Stimulated activated CD4-positive, alpha-beta T cell treated with anti-CD3 and anti-CD28 coated beads, TNF-alpha, amount 100 ng/mL, for 24 hours (primary cell): ENCODE data around the gene XYLT1.

Source experiments
- DNase-seq, 3 experiments: peaks; one replicate each; pipeline ENCODE4 v3.0.0-alpha.2; 2020; ENCODE audit warnings: low read depth in 3 of 3

XYLT1 gene

DNA sequence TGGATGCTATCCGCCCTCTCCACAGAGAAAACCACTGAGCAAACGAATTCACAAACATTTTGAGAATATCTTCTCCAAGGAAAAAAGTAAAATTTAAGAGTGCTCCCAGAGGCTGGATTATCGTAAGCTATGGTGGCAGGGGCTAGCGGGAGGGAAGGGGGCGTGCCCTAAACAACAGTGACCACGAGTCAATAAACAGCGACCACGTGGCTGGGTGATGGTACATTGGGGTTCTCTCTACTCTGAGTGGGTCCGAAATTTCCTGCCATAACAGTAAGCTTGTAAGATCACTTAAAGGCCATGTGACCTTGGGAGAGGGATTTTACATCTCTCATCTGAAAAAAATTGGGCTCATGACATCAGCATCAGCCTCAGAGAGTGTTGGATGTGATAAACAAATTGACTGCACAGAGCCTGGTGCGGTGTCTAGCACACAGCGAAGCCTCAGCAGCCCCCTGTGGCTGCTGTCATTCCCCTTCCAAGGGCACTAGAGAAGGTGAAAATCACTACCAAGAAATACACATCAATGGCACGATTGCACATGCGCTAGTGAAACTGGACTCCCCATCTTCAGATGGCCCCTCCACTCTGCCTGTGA lies 213.2 kb downstream of the XYLT1 start:
- no peak for DNase-seq

DNA sequence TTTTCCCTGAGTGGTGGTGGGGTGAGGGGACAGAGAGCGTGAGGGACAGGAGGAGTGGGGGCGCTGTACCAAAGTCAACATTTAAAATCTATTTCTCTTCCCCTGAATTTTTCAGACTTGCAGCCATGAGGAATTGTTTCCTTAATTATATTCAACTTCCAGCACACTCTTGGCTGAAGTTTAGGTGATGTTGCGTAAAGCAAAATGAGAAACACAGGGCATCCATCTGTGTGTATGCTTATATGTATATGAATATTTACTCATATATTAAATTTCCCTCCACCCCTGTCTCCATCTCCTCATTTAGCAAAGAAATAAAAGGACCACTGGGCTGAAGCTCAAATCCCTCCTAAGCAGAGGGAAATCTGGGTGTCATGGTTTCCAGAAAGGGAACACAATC lies 218.1 kb downstream of the XYLT1 start:
- no peak for DNase-seq

GRCh38 chr16:17252064-17252463 lies 218.7 kb downstream of the XYLT1 start:
- no peak for DNase-seq

DNA sequence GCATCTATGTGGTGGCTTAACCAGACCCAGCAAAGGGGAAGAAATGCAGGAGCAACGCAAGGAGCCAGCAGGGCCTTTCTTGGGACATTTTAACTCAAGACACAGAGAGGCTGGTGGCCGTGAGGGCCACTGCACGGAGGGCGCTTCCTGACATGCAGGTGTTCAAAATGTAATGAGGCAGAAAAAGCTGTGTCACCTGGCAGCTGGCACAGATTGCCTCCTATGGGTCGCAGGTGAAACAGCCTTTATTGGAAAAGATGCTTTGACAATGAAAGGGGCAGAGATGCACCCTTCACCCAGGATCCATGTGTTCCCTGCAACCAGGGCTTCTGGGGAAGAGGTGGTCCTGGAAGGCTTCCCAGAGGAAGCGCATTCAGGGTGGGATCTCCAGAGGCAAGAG lies 219.3 kb downstream of the XYLT1 start:
- no peak for DNase-seq

- no peak for DNase-seq
Observed at GRCh38 chr16:17246974-17247732, 223.6 kb downstream of the XYLT1 start.

- DNase-seq: no peak
Observed at GRCh38 chr16:17246268-17246885, 224.4 kb downstream of the XYLT1 start.

DNA sequence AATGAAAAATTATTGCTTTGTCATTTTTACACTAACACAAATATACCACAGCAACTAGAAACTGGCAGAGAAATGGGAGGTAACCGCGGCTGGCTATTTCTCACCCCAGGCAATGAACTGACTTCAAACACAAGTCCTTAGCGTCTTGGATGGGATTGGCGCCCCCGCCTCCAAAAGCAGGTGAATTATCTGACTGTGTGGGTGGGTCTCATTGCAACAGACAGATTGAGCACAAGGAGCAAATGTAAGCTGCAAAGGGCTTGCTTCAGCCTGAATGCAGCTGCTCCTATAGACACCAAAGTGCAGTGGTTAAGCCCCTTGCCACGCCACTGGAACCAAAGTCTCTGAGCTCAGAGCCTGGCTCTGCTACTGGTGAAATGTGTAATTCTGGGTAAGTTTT lies 225.0 kb downstream of the XYLT1 start:
- no peak for DNase-seq

DNA sequence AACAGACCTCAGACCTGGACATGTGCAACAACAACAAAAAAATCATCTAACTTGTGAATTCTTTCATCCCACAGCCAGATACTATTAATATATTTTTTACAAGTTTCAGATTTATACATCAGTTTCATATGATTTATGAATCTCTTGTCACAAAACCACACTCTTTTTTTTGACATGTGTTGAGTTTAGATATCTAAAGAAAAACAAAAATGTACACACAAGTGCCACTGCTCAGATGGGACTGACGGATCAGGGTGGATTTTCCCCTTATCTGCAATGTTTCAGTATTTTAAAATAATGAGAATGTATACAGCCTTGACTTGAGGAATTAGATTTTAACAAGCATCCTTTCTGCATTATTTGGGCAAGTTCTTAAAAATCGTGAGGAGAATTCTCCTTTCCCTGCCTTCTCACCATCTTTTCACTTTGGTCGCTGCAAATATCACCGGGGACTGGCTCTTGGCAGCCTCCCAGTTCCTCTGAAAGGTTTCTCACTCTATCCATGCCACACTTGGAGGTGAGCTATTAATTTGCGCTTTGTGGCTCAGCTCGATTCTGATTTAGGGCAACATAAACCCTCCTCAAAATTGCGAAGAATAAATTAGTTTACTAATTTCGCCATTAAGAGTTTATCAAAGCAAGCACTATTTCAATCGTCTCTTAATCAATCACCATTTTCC lies 225.7 kb downstream of the XYLT1 start:
- DNase-seq: no peak

GRCh38 chr16:17241264-17241835 lies 229.4 kb downstream of the XYLT1 start:
- DNase-seq: no peak

GRCh38 chr16:17238285-17239028 lies 232.3 kb downstream of the XYLT1 start:
- DNase-seq: no peak

DNA sequence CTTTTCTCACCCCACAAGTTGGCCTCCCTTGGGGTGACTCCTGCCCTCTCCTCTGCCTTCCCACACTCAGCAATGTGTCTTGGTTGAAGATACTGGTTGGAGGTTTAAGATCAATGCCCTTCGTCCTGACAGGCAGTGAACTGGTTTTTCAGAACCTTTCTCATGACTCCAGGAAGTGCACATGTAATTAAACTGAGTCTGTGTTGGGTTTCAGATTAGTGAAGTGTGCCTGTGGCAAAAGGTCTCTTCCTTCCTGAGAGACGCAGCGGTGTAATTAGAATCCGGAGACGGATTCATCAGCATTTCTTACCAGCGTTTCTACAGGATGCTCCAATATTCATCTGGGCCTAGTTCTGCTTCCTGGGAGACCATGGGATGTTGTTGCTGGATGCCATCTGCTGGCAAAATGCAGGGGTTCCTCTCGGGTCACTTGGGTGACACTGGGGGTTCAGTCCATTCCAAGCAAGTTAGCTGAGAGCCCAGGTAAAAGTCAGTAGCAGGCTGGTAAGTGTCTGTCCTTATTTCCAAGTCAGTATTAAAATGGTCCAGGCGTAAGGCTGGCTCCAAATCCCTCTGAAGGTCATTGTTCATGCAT lies 233.3 kb downstream of the XYLT1 start:
- DNase-seq: no peak

- no peak for DNase-seq
Observed at GRCh38 chr16:17235147-17235815, 235.5 kb downstream of the XYLT1 start.

GRCh38 chr16:17233318-17234002 lies 237.3 kb downstream of the XYLT1 start:
- no peak for DNase-seq

DNA sequence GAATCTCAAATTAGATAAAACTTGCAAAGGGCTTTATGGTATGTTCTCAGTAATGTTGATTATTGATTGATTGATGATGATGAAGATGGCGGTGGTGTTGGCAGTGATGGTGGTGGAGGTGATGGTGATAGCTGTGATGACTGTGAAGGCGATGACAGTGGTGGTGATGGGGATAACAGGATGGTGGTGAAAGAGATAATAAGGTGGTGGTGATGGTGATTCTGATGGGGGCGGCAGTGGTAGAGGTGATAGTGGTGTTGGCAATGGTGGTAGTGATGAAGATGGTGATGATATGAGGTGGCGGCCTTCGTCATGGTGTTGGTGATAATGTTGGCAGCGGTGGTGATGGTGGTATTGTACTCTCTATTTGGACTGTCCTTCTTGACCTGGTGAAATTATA lies 238.3 kb downstream of the XYLT1 start:
- no peak for DNase-seq

DNA sequence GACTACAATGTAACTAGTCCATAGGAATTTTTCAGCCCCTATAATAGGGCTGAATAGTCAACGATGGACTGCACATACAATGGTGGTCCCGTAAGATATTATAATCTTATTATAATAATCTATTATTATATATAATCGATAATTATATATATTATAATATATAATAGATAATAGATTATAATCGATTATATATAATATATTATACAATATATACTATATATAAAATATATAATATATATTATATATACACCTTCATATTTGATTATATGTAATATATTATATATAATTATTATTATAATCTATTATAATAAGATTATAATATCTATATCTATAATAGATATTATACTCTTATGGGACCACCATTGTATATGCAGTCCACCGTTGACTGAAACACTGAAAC lies 238.8 kb downstream of the XYLT1 start:
- no peak for DNase-seq

GRCh38 chr16:17230932-17231581 lies 239.7 kb downstream of the XYLT1 start:
- DNase-seq: no peak

- no peak for DNase-seq
Observed at GRCh38 chr16:17229766-17230165, 241.0 kb downstream of the XYLT1 start.

GRCh38 chr16:17229131-17229530 lies 241.6 kb downstream of the XYLT1 start:
- no peak for DNase-seq

DNA sequence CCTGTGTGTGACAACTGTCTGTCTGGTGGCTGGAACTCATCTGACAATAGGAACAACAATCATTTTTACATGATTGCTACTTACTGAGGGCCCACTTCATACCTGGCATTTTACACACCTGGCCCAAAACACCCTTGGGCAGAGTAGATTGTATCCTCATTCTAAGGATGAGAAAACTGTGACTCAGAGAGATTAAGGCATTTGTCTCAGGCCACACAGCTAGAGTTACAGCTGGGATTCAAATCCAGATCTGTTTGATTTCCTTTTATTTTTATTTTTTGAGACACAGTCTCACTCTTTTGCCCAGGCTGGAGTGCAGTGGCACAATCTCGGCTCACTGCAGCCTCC lies 242.1 kb downstream of the XYLT1 start:
- DNase-seq: no peak
